ENCODE results near the gene ITLN2. TPM values are rescaled to one million over a fixed set of nuclear protein-coding genes. Genes with fewer than 3 reads are reported as not detected.

ITLN2 gene
- total and polyA plus RNA-seq, 10 of the 15 experiments (the other 5 are each of a cell fraction or from before 2014, with no cell fraction given): not detected

GRCh38 chr1:160975026-160975425 is 20.4 kb upstream of the ITLN2 start (continued):
- TF ChIP-seq PKNOX1 (IDR thresholded peaks at IDR 0.05): peak; percentile 35; the same call in 1 of the 2 replicates
- no peak for TF ChIP-seq CHD1 (IDR thresholded peaks at IDR 0.05; ENCODE audit: low read depth, low read length)
- TF ChIP-seq SMARCA5 (IDR thresholded peaks at IDR 0.05): no peak
- no peak for TF ChIP-seq MLLT1 (IDR thresholded peaks at IDR 0.05)
- no peak for TF ChIP-seq NFYA (IDR thresholded peaks at IDR 0.05; ENCODE audit: borderline replicate concordance, low read depth, low read length)
- no peak for TF ChIP-seq E4F1 (IDR thresholded peaks at IDR 0.05; ENCODE audit: borderline replicate concordance, partially characterized antibody)
- TF ChIP-seq BCL11A (IDR thresholded peaks at IDR 0.05; ENCODE audit: low read depth, low read length): 0 out of 2 replicates have a peak, but pooled peaks have one; percentile 30
- TF ChIP-seq IKZF2 (IDR thresholded peaks at IDR 0.05): peak; percentile 49 to 65; a peak in 2 of 4 replicates
- no peak for TF ChIP-seq CTCF (IDR thresholded peaks at IDR 0.05 in 2 of 3, conservative IDR thresholded peaks at IDR 0.05 in 1 of 3; ENCODE audit: control insufficient read depth in 2 of 3, extremely low read depth in 1 of 3, insufficient read depth in 1 of 3, low read depth in 3 of 3, low read length in 3 of 3)
- no peak for TF ChIP-seq WRNIP1 (IDR thresholded peaks at IDR 0.05; ENCODE audit: borderline replicate concordance, low read depth, low read length)
- TF ChIP-seq PAX8 (IDR thresholded peaks at IDR 0.05): no peak
- TF ChIP-seq PRDM15 (CRISPR knock-in tag; IDR thresholded peaks at IDR 0.05): no peak
- no peak for TF ChIP-seq SUPT20H (IDR thresholded peaks at IDR 0.05; ENCODE audit: borderline replicate concordance, control insufficient read depth, low read depth, low read length)
- TF ChIP-seq NKRF (conservative IDR thresholded peaks at IDR 0.05): no peak
- no peak for TF ChIP-seq POLR2AphosphoS2 (IDR thresholded peaks at IDR 0.05; ENCODE audit: low read depth, low read length)
- no peak for TF ChIP-seq ZSCAN29 (IDR thresholded peaks at IDR 0.05)
- peak; percentile 61; the same call in 1 of the 2 replicates for TF ChIP-seq MEF2A (IDR thresholded peaks at IDR 0.05; ENCODE audit: insufficient read depth, low read depth, low read length)
